Measurements from ENCODE around the gene GTF2IRD1.

GTF2IRD1 gene

GRCh38 chr7:74519395-74519794 lies 65.7 kb downstream of the GTF2IRD1 start:
- H3K4me3 ChIP-seq (ENCODE audit: low read depth, low read length) = no peak overlapping the region
- DNase-seq (ENCODE audit: low read depth) = no peak
- TF ChIP-seq, protein P1, sequence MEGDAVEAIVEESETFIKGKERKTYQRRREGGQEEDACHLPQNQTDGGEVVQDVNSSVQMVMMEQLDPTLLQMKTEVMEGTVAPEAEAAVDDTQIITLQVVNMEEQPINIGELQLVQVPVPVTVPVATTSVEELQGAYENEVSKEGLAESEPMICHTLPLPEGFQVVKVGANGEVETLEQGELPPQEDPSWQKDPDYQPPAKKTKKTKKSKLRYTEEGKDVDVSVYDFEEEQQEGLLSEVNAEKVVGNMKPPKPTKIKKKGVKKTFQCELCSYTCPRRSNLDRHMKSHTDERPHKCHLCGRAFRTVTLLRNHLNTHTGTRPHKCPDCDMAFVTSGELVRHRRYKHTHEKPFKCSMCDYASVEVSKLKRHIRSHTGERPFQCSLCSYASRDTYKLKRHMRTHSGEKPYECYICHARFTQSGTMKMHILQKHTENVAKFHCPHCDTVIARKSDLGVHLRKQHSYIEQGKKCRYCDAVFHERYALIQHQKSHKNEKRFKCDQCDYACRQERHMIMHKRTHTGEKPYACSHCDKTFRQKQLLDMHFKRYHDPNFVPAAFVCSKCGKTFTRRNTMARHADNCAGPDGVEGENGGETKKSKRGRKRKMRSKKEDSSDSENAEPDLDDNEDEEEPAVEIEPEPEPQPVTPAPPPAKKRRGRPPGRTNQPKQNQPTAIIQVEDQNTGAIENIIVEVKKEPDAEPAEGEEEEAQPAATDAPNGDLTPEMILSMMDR (IDR thresholded peaks at IDR 0.05; ENCODE audit: control insufficient read depth, extremely low read depth, insufficient read depth) = no peak

DNA sequence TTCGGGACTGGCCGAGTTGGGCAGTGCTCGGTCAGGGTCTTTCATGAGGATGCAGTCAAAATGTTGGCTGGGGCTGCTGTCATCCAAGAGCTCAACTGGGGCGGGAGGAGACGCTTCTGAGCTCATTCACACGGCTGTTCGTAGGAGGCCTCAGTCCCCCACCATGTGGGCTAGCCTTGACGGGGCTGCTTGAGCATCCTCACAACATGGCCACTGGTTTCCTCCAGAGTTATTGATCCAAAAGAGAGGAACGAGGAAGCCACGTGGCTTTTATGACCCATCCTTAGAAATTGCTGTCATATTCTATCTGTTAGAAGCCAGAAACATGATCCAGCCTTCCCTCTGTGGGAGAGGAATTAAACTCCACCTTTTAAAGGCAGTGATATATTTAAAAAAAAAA lies 68.1 kb downstream of the GTF2IRD1 start:
- DNase-seq (ENCODE audit: low read depth) = no peak
- H3K4me3 ChIP-seq (ENCODE audit: low read depth, low read length) = no peak overlapping the region
- TF ChIP-seq, protein P1 (IDR thresholded peaks at IDR 0.05; ENCODE audit: control insufficient read depth, extremely low read depth, insufficient read depth) = no peak

DNA sequence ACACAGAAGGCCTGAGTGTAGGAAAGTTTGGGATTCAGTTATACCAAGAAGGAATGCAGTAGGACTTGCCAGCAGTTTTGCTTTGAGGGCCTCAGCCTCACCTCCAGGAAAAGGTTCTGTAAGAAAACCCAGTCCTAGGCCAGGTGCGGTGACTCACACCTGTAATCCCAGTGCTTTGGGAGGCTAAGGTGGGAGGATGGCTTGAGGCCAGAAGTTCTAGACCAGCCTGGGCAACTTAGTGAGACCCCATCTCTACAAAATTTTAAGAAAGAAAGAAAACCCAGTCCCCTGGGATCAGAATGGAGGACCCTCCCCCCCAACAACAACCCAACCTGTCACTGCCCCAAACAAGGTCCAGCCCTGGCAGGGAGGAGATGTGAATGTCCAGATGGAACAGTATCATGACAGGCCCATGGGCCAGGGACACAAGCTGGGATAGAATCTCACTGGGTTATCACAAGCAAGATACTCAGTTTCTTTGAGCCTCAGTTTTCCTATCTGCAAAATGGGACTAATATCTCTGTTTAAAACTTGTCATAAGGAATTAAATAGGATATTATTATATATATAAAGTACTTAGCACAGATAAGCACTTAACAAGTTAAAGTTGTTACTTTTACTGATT lies 68.7 kb downstream of the GTF2IRD1 start:
- DNase-seq (ENCODE audit: low read depth) = no peak
- TF ChIP-seq, protein P1 (IDR thresholded peaks at IDR 0.05; ENCODE audit: control insufficient read depth, extremely low read depth, insufficient read depth) = no peak
- no peak overlapping the region for H3K4me3 ChIP-seq (ENCODE audit: low read depth, low read length)

DNA sequence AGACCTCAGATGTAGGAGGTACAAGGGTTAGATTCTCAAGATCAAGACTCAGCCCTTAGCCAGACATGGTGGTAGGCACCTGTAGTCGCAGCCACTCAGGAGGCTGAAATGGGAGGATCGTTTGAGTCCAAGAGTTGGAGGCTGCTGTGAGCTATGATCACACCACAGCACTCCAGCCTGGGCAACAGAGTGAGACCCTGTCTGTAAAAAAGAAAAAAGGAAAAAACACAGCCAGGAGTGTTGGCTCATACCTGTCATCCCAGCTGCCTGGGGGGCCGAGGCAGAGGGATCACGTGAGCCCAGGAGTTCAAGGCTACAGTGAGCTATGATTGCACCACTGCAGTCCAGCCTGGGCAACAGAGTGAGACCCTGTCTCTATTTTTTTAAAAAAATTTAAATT lies 69.3 kb downstream of the GTF2IRD1 start:
- no peak overlapping the region for H3K4me3 ChIP-seq (ENCODE audit: low read depth, low read length)
- no peak for DNase-seq (ENCODE audit: low read depth)
- TF ChIP-seq, protein P1 (IDR thresholded peaks at IDR 0.05; ENCODE audit: control insufficient read depth, extremely low read depth, insufficient read depth) = no peak

DNA sequence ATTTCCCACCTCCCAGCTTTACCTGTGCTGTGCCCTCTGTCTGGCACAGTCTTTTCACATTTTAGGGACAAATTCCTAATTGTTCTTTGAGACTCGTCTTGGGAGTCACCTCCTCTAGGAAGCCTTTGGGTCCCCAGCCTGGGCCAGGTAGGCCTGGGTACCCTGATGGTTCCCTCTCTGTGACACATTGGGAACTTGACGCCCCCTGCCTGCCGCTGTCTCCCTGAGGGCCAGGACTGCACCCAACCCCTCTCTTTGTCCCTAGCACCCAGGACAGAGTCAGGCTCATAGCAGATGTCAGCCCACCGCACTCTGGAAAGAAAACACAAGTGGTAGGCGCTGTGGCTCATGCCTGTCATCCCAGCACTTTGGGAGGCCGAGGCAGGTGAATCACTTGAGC lies 71.4 kb downstream of the GTF2IRD1 start:
- TF ChIP-seq, protein P1 (IDR thresholded peaks at IDR 0.05; ENCODE audit: control insufficient read depth, extremely low read depth, insufficient read depth) = no peak
- H3K4me3 ChIP-seq (ENCODE audit: low read depth, low read length) = no peak overlapping the region
- DNase-seq (ENCODE audit: low read depth) = no peak

DNA sequence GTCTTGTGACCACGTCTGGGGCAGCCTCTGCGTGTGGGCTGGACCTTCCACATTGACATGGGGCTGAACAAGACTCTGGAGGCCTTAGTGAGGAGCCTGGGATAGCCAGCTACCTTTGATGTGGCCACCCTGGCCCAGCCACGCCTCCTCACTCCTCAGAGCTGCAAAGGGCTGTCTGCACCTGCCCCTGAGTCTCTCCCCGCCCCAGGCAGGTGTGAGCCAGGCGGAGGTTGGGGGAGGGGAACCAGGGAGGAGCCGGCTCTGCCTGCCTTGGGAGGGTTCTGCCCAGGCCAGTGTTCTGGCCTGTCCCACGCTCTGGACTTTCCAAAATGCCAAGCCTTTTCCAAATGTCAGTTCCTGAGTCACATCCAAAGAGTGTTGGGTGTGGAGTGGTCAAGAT lies 72.2 kb downstream of the GTF2IRD1 start:
- DNase-seq (ENCODE audit: low read depth) = no peak
- H3K4me3 ChIP-seq (ENCODE audit: low read depth, low read length) = no peak overlapping the region
- TF ChIP-seq, protein P1 (IDR thresholded peaks at IDR 0.05; ENCODE audit: control insufficient read depth, extremely low read depth, insufficient read depth) = no peak

- TF ChIP-seq, protein P1 (IDR thresholded peaks at IDR 0.05; ENCODE audit: control insufficient read depth, extremely low read depth, insufficient read depth) = no peak
- DNase-seq (ENCODE audit: low read depth) = no peak
- no peak overlapping the region for H3K4me3 ChIP-seq (ENCODE audit: low read depth, low read length)
These were observed 73.1 kb downstream of the GTF2IRD1 start for GRCh38 chr7:74526780-74527179.

Measured in LNCaP clone FGC (cell line).